Breast epithelium (tissue), 4 donors: ENCODE data around the gene EXOC8. TPM values are rescaled to one million over a fixed set of nuclear protein-coding genes. Genes with fewer than 3 reads are reported as not detected.
"Not testable (repeated sequence)": the region's sequence is repeated elsewhere in the genome, so short reads cannot be mapped to it uniquely, and the experiment has no call there.

Experiments
- DNase-seq, 2 donors: peaks; one replicate each; pipeline ENCODE4 v3.0.0-alpha.2; 2019; ENCODE audit warnings: low spot score in 2 of 2
- H3K27ac ChIP-seq, 2 donors: fragments of 200-600 bp; sonication (generic) in 1 of 2; one replicate each; pipeline ENCODE4 v1.5.1; 2016 to 2019; ENCODE audit warnings: mild to moderate bottlenecking in 1 of 2
- H3K27me3 ChIP-seq, 2 donors: fragments of 200-600 bp; sonication (generic) in 1 of 2; one replicate each; pipeline versions ENCODE4 v1.5.1 to v1.6.0; 2017 to 2019; ENCODE audit warnings: control low read depth in 1 of 2, mild to moderate bottlenecking in 1 of 2
- H3K36me3 ChIP-seq: fragments of 200-600 bp; one replicate; pipeline ENCODE4 v1.5.1; 2019
- H3K4me1 ChIP-seq, 2 donors: fragments of 200-600 bp; sonication (generic); one replicate each; pipeline ENCODE4 v1.5.1; 2016 to 2019; ENCODE audit warnings: control low read depth in 1 of 2
- H3K4me3 ChIP-seq, 3 donors: fragments of 200-600 bp; sonication (generic); 1 replicate in 2 of 3; 2 replicates in 1 of 3; pipeline ENCODE4 v1.5.1; 2016 to 2019; ENCODE audit warnings: mild to moderate bottlenecking in 3 of 3, moderate library complexity in 2 of 3
- H3K9me3 ChIP-seq, 2 donors: fragments of 200-600 bp; sonication (generic) in 1 of 2; one replicate each; pipeline ENCODE4 v1.5.1; 2016 to 2019; ENCODE audit warnings: control low read depth in 1 of 2
- CTCF ChIP-seq, 3 donors: fragments of 450-650 bp; IDR thresholded peaks; one replicate each; pipeline ENCODE4 v1.5.1; 2016 to 2017; ENCODE audit warnings: antibody characterized with exemption in 3 of 3, mild to moderate bottlenecking in 3 of 3, moderate library complexity in 3 of 3
- POLR2A ChIP-seq: fragments of 450-650 bp; IDR thresholded peaks from one replicate; pipeline ENCODE4 v1.6.1; 2016; ENCODE audit warnings: antibody characterized with exemption, mild to moderate bottlenecking, moderate library complexity
- POLR2AphosphoS5 ChIP-seq, 3 donors: sonication (generic); formaldehyde crosslinking; IDR thresholded peaks; one replicate each; pipeline ENCODE4 v1.6.1; 2017; ENCODE audit warnings: antibody characterized with exemption in 3 of 3
- intact Hi-C: fragments of 100-400 bp; cut with DNase I; formaldehyde crosslinking; loops from one replicate; pipeline ENCODE4 v1.15.1; 2023; ENCODE audit warnings: low total_unique reads
- total RNA-seq, 3 donors: library from RNA; depleted of rRNA; stranded (reverse); fragments of >200 nt; gene quantifications; one replicate each; pipeline ENCODE4 v1.1.0, GENCODE V29; 2016

The EXOC8 gene
- total RNA-seq, 3 donors from 2014 or later: 13.1 to 17.7 (median 15.0) TPM

GRCh38 chr1:231354330-231355020, 16.8 kb upstream of the EXOC8 start:
- TF ChIP-seq CTCF (IDR thresholded peaks at IDR 0.05): no peak
- TF ChIP-seq POLR2A: no peak
- no peak for TF ChIP-seq POLR2AphosphoS5 (IDR thresholded peaks at IDR 0.05)
- no peaks in the 10 kb centered on the region for H3K36me3 ChIP-seq

GRCh38 chr1:231353086-231353485, 15.4 kb upstream of the EXOC8 start:
- Histone ChIP-seq H3K4me1 (no peaks in the 10 kb centered on the region), H3K36me3 (no peaks in the 10 kb centered on the region), H3K4me3 (no peak overlapping the region), H3K27ac (no peak overlapping the region), H3K27me3 (no peaks in the 10 kb centered on the region), H3K9me3 (no peaks in the 10 kb centered on the region)
- no peak for DNase-seq
- TF ChIP-seq POLR2AphosphoS5 (IDR thresholded peaks at IDR 0.05) (no peak), POLR2A (no peak), CTCF (IDR thresholded peaks at IDR 0.05) (no peak)
- intact Hi-C loops: loop anchor here (10.0 kb wide), 1 partner anchor 242 kb away; no protein-coding TSS in a partner anchor

More at GRCh38 chr1:231354330-231355020, 16.8 kb upstream of the EXOC8 start:
- Histone ChIP-seq H3K27ac (no peak overlapping the region), H3K27me3 (no peaks in the 10 kb centered on the region), H3K9me3 (no peaks in the 10 kb centered on the region), H3K4me1 (no peaks in the 10 kb centered on the region), H3K4me3 (no peak overlapping the region)
- intact Hi-C loops: loop anchor here (10.0 kb wide), 1 partner anchor 240 kb away; no protein-coding TSS in a partner anchor
- no peak for DNase-seq

GRCh38 chr1:231351816-231352215, 14.2 kb upstream of the EXOC8 start:
- Histone ChIP-seq H3K27ac (no peak overlapping the region), H3K4me3 (no peak overlapping the region), H3K36me3 (no peaks in the 10 kb centered on the region), H3K9me3 (no peaks in the 10 kb centered on the region), H3K4me1 (no peaks in the 10 kb centered on the region), H3K27me3 (no peaks in the 10 kb centered on the region)
- intact Hi-C loops: loop anchor here (10.0 kb wide), 1 partner anchor 243 kb away; no protein-coding TSS in a partner anchor
- TF ChIP-seq POLR2A (no peak), POLR2AphosphoS5 (IDR thresholded peaks at IDR 0.05) (no peak), CTCF (IDR thresholded peaks at IDR 0.05) (no peak)
- no peak for DNase-seq

- H3K36me3 ChIP-seq: not testable (repeated sequence)
Observed at GRCh38 chr1:231348856-231349255, 11.2 kb upstream of the EXOC8 start.

GRCh38 chr1:231348442-231348841, 10.8 kb upstream of the EXOC8 start:
- DNase-seq: no peak
- H3K9me3 ChIP-seq: no peaks in the 10 kb centered on the region
- no peaks in the 10 kb centered on the region for H3K27me3 ChIP-seq
- H3K4me1 ChIP-seq: no peaks in the 10 kb centered on the region
- H3K4me3 ChIP-seq: no peak overlapping the region
- H3K27ac ChIP-seq: no peak overlapping the region
- no peaks in the 10 kb centered on the region for H3K36me3 ChIP-seq
- intact Hi-C loops: no loop called here
- no peak for TF ChIP-seq CTCF (IDR thresholded peaks at IDR 0.05)
- no peak for TF ChIP-seq POLR2AphosphoS5 (IDR thresholded peaks at IDR 0.05)
- TF ChIP-seq POLR2A: no peak

More at GRCh38 chr1:231348856-231349255, 11.2 kb upstream of the EXOC8 start:
- H3K4me1 ChIP-seq, DNase-seq, H3K27ac ChIP-seq, H3K9me3 ChIP-seq, H3K4me3 ChIP-seq, intact Hi-C loops, H3K27me3 ChIP-seq: not testable (repeated sequence)
